Measurements from ENCODE around the gene CASQ2.

CASQ2 gene

DNA sequence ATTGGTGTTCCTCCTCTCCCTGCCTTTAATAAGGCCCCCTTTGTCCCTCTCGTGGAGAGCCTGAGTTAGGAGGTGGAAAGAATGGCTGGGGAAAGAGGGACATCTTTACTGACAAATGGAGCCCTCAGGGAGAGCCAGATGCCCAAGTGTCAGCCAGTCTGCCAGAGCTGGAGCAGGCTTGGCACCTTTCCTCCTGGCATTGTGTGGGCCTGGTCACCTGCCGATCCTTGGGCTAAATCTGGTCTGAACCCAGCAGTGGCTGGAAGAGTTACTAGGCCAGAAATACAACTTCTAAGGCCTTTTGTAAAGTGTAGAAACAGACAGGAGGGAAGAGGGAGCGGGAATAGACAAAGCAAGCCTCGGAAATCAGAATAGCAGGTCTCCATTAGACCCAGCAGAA lies 101.8 kb downstream of the CASQ2 start:
- no peaks in the 10 kb centered on the region for H3K4me1 ChIP-seq (ENCODE audit: control insufficient read depth, low read length)
- H3K9me3 ChIP-seq (ENCODE audit: control insufficient read depth, insufficient read depth, low read length): no peaks in the 10 kb centered on the region
- no peaks in the 10 kb centered on the region for H3K79me2 ChIP-seq (ENCODE audit: control insufficient read depth, low read length)
- no peak overlapping the region for H3K4me2 ChIP-seq (ENCODE audit: low read length)
- H3K36me3 ChIP-seq (ENCODE audit: control insufficient read depth, low read length): no peaks in the 10 kb centered on the region
- no peaks in the 10 kb centered on the region for H3F3A ChIP-seq (ENCODE audit: control insufficient read depth, insufficient read depth)
- H3K4me3 ChIP-seq (ENCODE audit: low read length): no peak overlapping the region
- no peaks in the 10 kb centered on the region for H4K20me1 ChIP-seq (ENCODE audit: control insufficient read depth, insufficient read depth, low read depth, low read length)
- no peak overlapping the region for H3K27ac ChIP-seq (ENCODE audit: low read depth, low read length)
- no peaks in the 10 kb centered on the region for H3K9me2 ChIP-seq (replicated peaks; ENCODE audit: control insufficient read depth, low read length)
- H3K27me3 ChIP-seq (ENCODE audit: control insufficient read depth, low read length): no peaks in the 10 kb centered on the region
- TF ChIP-seq EZH2phosphoT487 (IDR thresholded peaks at IDR 0.05; ENCODE audit: borderline replicate concordance, low read length): no peak
- no peak for TF ChIP-seq CTCF (IDR thresholded peaks at IDR 0.05; ENCODE audit: low read depth, low read length, poor library complexity, severe bottlenecking)

- Histone ChIP-seq H3K27ac (ENCODE audit: low read depth, low read length) (no peak overlapping the region), H3F3A (ENCODE audit: control insufficient read depth, insufficient read depth) (no peaks in the 10 kb centered on the region), H3K4me2 (ENCODE audit: low read length) (no peak overlapping the region), H3K79me2 (ENCODE audit: control insufficient read depth, low read length) (no peaks in the 10 kb centered on the region), H3K36me3 (ENCODE audit: control insufficient read depth, low read length) (no peaks in the 10 kb centered on the region), H3K4me1 (ENCODE audit: control insufficient read depth, low read length) (no peaks in the 10 kb centered on the region), H3K4me3 (ENCODE audit: low read length) (no peak overlapping the region), H3K9me2 (replicated peaks; ENCODE audit: control insufficient read depth, low read length) (no peaks in the 10 kb centered on the region), H4K20me1 (ENCODE audit: control insufficient read depth, insufficient read depth, low read depth, low read length) (no peaks in the 10 kb centered on the region), H3K27me3 (ENCODE audit: control insufficient read depth, low read length) (no peaks in the 10 kb centered on the region), H3K9me3 (ENCODE audit: control insufficient read depth, insufficient read depth, low read length) (no peaks in the 10 kb centered on the region)
- TF ChIP-seq EZH2phosphoT487 (IDR thresholded peaks at IDR 0.05; ENCODE audit: borderline replicate concordance, low read length): no peak
- no peak for TF ChIP-seq CTCF (IDR thresholded peaks at IDR 0.05; ENCODE audit: low read depth, low read length, poor library complexity, severe bottlenecking)
Observed at GRCh38 chr1:115666206-115666605, 102.3 kb downstream of the CASQ2 start.

- no peak for TF ChIP-seq EZH2phosphoT487 (IDR thresholded peaks at IDR 0.05; ENCODE audit: borderline replicate concordance, low read length)
- no peak for TF ChIP-seq CTCF (IDR thresholded peaks at IDR 0.05; ENCODE audit: low read depth, low read length, poor library complexity, severe bottlenecking)
- H3K27ac ChIP-seq (ENCODE audit: low read depth, low read length): no peak overlapping the region
- no peaks in the 10 kb centered on the region for H3F3A ChIP-seq (ENCODE audit: control insufficient read depth, insufficient read depth)
- H3K4me2 ChIP-seq (ENCODE audit: low read length): no peak overlapping the region
- no peak overlapping the region for H3K4me3 ChIP-seq (ENCODE audit: low read length)
- H3K4me1 ChIP-seq (ENCODE audit: control insufficient read depth, low read length): no peaks in the 10 kb centered on the region
- H3K79me2 ChIP-seq (ENCODE audit: control insufficient read depth, low read length): no peaks in the 10 kb centered on the region
- H3K9me2 ChIP-seq (replicated peaks; ENCODE audit: control insufficient read depth, low read length): no peaks in the 10 kb centered on the region
- no peaks in the 10 kb centered on the region for H3K27me3 ChIP-seq (ENCODE audit: control insufficient read depth, low read length)
- H3K36me3 ChIP-seq (ENCODE audit: control insufficient read depth, low read length): no peaks in the 10 kb centered on the region
- no peaks in the 10 kb centered on the region for H3K9me3 ChIP-seq (ENCODE audit: control insufficient read depth, insufficient read depth, low read length)
- no peaks in the 10 kb centered on the region for H4K20me1 ChIP-seq (ENCODE audit: control insufficient read depth, insufficient read depth, low read depth, low read length)
Observed at GRCh38 chr1:115665319-115666096, 103.0 kb downstream of the CASQ2 start.

Measured in DOHH2 (cell line).